Measurements from ENCODE around the gene RPS6KA1. TPM values are rescaled to one million over a fixed set of nuclear protein-coding genes. Genes with fewer than 3 reads are reported as not detected.
A peak's percentile ranks its signal among the peaks of the same experiment; 100 is the strongest.

RPS6KA1 gene
- total RNA-seq, 1 experiment from 2014 or later, result 65.5 TPM

DNA sequence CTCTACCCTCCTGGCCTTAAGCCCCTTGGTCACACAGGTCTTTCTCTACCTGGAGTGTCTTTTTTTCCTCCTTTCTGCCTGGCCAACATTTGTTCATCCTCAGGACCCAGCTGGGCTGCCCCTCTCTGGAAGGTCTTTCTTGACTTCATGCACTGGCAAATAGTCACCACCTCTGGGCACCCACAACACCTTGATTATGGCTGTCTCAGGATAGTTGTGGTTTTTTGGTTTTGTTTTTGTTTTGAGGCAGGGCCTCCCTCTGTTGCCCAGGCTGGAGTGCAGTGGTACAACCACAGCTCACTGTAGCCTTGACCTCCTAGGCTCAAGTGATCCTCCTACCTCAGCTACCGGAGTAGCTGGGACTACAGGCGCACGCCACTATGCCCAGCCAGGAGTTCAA, 10.8 kb downstream of the RPS6KA1 start:
- no peak for TF ChIP-seq SMAD4 (CRISPR knock-in tag; IDR thresholded peaks at IDR 0.05)
- TF ChIP-seq ERG (CRISPR knock-in tag; IDR thresholded peaks at IDR 0.05), result no peak
- TF ChIP-seq SP1 (CRISPR knock-in tag; conservative IDR thresholded peaks at IDR 0.05), result no peak
- TF ChIP-seq PREB (CRISPR knock-in tag; IDR thresholded peaks at IDR 0.05; ENCODE audit: borderline replicate concordance), result no peak
- ChIA-PET POLR2A (interaction anchor here (0.7 kb wide), 1 partner anchor 12 kb away, joined by 3 read pairs; no protein-coding TSS in a partner anchor), CTCF (interaction anchor here (0.5 to 5.4 kb wide), 4 partner anchors 11 to 411 kb away, joined by 3 to 85 read pairs (median 18); partner anchors contain the start of genes PIGV and RPS6KA1)
- peak overlapping the region; percentile 89; the same call in 1 of the 2 replicates for H3K27ac Mint-ChIP-seq
- H3K36me3 Mint-ChIP-seq, result peaks cover 7% of the 10 kb centered on the region
- H3K27me3 Mint-ChIP-seq (ENCODE audit: low read depth), result no peaks in the 10 kb centered on the region
- peaks cover 24% of the 10 kb centered on the region for H3K4me1 Mint-ChIP-seq
- DNase-seq (ENCODE audit: low spot score), result no peak
- H3K9me3 Mint-ChIP-seq, result no peaks in the 10 kb centered on the region
- no peak overlapping the region for H3K4me3 Mint-ChIP-seq
- ATAC-seq, result no peak

- ChIA-PET CTCF (interaction anchor here (0.8 to 5.4 kb wide), 10 partner anchors 12 to 326 kb away, joined by 3 to 85 read pairs (median 6); partner anchors contain the start of genes PIGV and RPS6KA1), POLR2A (interaction anchor here (1.3 to 1.4 kb wide), 2 partner anchors 11 to 40 kb away, joined by 3 to 5 read pairs; partner anchors contain the start of gene RPS6KA1)
- H3K4me1 Mint-ChIP-seq, result peaks cover 26% of the 10 kb centered on the region
- H3K36me3 Mint-ChIP-seq, result peaks cover 7% of the 10 kb centered on the region
- H3K27ac Mint-ChIP-seq, result no peak overlapping the region; the same call in 1 of the 2 replicates
- H3K9me3 Mint-ChIP-seq, result no peaks in the 10 kb centered on the region
- peak; percentile 94 for TF ChIP-seq ZNF121 (CRISPR knock-in tag; IDR thresholded peaks at IDR 0.05)
- peak; percentile 39; the same call in 1 of the 2 replicates for TF ChIP-seq FOXP1 (CRISPR knock-in tag; IDR thresholded peaks at IDR 0.05; ENCODE audit: borderline replicate concordance)
- TF ChIP-seq TEAD1 (CRISPR knock-in tag; IDR thresholded peaks at IDR 0.05), result no peak
- H3K27me3 Mint-ChIP-seq (ENCODE audit: low read depth), result no peaks in the 10 kb centered on the region
- DNase-seq (ENCODE audit: low spot score) (no peak), ATAC-seq (no peak; the same call in 1 of the 2 replicates)
- no peak overlapping the region for H3K4me3 Mint-ChIP-seq
Measured at GRCh38 chr1:26541431-26541815, 11.9 kb downstream of the RPS6KA1 start.

- Mint-ChIP-seq H3K36me3 (peaks cover 11% of the 10 kb centered on the region), H3K27ac (peak overlapping the region; percentile 40), H3K27me3 (ENCODE audit: low read depth) (no peaks in the 10 kb centered on the region), H3K4me3 (no peak overlapping the region), H3K4me1 (peaks cover 26% of the 10 kb centered on the region), H3K9me3 (no peaks in the 10 kb centered on the region)
- ChIA-PET POLR2A (interaction anchor here (1.3 to 1.4 kb wide), 2 partner anchors 12 to 41 kb away, joined by 3 to 5 read pairs; partner anchors contain the start of gene RPS6KA1), CTCF (interaction anchor here (0.8 to 5.4 kb wide), 10 partner anchors 11 to 326 kb away, joined by 3 to 85 read pairs (median 6); partner anchors contain the start of genes PIGV and RPS6KA1)
- peak; percentile 93 for ATAC-seq
- peak; percentile 73 for DNase-seq (ENCODE audit: low spot score)
- TF ChIP-seq, protein P1, sequence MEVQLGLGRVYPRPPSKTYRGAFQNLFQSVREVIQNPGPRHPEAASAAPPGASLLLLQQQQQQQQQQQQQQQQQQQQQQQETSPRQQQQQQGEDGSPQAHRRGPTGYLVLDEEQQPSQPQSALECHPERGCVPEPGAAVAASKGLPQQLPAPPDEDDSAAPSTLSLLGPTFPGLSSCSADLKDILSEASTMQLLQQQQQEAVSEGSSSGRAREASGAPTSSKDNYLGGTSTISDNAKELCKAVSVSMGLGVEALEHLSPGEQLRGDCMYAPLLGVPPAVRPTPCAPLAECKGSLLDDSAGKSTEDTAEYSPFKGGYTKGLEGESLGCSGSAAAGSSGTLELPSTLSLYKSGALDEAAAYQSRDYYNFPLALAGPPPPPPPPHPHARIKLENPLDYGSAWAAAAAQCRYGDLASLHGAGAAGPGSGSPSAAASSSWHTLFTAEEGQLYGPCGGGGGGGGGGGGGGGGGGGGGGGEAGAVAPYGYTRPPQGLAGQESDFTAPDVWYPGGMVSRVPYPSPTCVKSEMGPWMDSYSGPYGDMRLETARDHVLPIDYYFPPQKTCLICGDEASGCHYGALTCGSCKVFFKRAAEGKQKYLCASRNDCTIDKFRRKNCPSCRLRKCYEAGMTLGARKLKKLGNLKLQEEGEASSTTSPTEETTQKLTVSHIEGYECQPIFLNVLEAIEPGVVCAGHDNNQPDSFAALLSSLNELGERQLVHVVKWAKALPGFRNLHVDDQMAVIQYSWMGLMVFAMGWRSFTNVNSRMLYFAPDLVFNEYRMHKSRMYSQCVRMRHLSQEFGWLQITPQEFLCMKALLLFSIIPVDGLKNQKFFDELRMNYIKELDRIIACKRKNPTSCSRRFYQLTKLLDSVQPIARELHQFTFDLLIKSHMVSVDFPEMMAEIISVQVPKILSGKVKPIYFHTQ (CRISPR knock-in tag; IDR thresholded peaks at IDR 0.05), result no peak
- TF ChIP-seq NR2C2 (CRISPR knock-in tag; IDR thresholded peaks at IDR 0.05), result no peak
- TF ChIP-seq PREB (CRISPR knock-in tag; IDR thresholded peaks at IDR 0.05; ENCODE audit: borderline replicate concordance), result no peak
- TF ChIP-seq USF2 (CRISPR knock-in tag; IDR thresholded peaks at IDR 0.05), result no peak
- TF ChIP-seq MYBL2 (CRISPR knock-in tag; IDR thresholded peaks at IDR 0.05), result no peak
- no peak for TF ChIP-seq ZNF138 (CRISPR knock-in tag; conservative IDR thresholded peaks at IDR 0.05)
- TF ChIP-seq ZMAT4 (CRISPR knock-in tag; IDR thresholded peaks at IDR 0.05), result no peak
- no peak for TF ChIP-seq ATF2 (CRISPR knock-in tag; IDR thresholded peaks at IDR 0.05; ENCODE audit: borderline replicate concordance, low read depth)
- TF ChIP-seq MLX (CRISPR knock-in tag; IDR thresholded peaks at IDR 0.05), result no peak
Measured at GRCh38 chr1:26541816-26542711, 12.5 kb downstream of the RPS6KA1 start.

Data from WTC11 (cell line).